Measurements from ENCODE around the gene ZEB2.

- TF ChIP-seq CTCF (IDR thresholded peaks at IDR 0.05) (no peak), EP300 (IDR thresholded peaks at IDR 0.05) (no peak), POLR2A (IDR thresholded peaks at IDR 0.05) (no peak)
Measured at GRCh38 chr2:144453486-144454158, 66.3 kb downstream of the ZEB2 start.
